SU-DHL-6 (cell line): ENCODE data around the gene GXYLT2.

Experiments
- H2AFZ ChIP-seq: fragments of 200-600 bp; sonication (generic); 2 replicates; pipeline ENCODE4 v1.6.1; 2014; ENCODE audit warnings: low read depth, mild to moderate bottlenecking, moderate library complexity, mixed read lengths, antibody characterized with exemption, low read length; ENCODE audit not compliant: severe bottlenecking
- H3F3A ChIP-seq: fragments of 200-600 bp; shearing (Covaris generic); 2 replicates; pipeline ENCODE4 v1.6.0; 2016; ENCODE audit warnings: antibody characterized with exemption, mild to moderate bottlenecking; ENCODE audit not compliant: insufficient read depth
- H3K27ac ChIP-seq: fragments of 200-600 bp; sonication (generic); 2 replicates; pipeline ENCODE4 v1.5.1; 2016; ENCODE audit warnings: low read depth, mild to moderate bottlenecking, low read length, moderate library complexity, mixed read lengths
- H3K27me3 ChIP-seq: fragments of 200-600 bp; sonication (generic), shearing (Covaris generic); 2 replicates; pipeline ENCODE4 v1.6.0; 2014; ENCODE audit warnings: mild to moderate bottlenecking, low read length
- H3K36me3 ChIP-seq: fragments of 200-600 bp; sonication (generic); 2 replicates; pipeline ENCODE4 v1.6.1; 2014; ENCODE audit warnings: mild to moderate bottlenecking, low read length, mixed read lengths
- H3K4me2 ChIP-seq: fragments of 300-600, 200-600 bp; shearing (Covaris generic), sonication (generic); 2 replicates; pipeline ENCODE4 v1.6.0; 2014; ENCODE audit warnings: low read length, low read depth, mild to moderate bottlenecking; ENCODE audit not compliant: poor library complexity, severe bottlenecking
- H3K4me3 ChIP-seq: fragments of 200-600 bp; sonication (generic); 2 replicates; pipeline ENCODE4 v1.5.1; 2014; ENCODE audit warnings: antibody characterized with exemption, low read length, mild to moderate bottlenecking, mixed read lengths; ENCODE audit not compliant: insufficient read depth, poor library complexity, severe bottlenecking
- H3K79me2 ChIP-seq: fragments of 200-600 bp; sonication (generic); 2 replicates; pipeline ENCODE4 v1.6.1; 2014; ENCODE audit warnings: mild to moderate bottlenecking, low read length, moderate library complexity; ENCODE audit not compliant: insufficient read depth
- H3K9ac ChIP-seq: fragments of 200-600 bp; sonication (generic); 2 replicates; pipeline ENCODE4 v1.7.0; 2014; ENCODE audit warnings: mild to moderate bottlenecking, low read length
- H3K9me2 ChIP-seq: fragments of 200-600 bp; sonication (generic); replicated peaks from 2 replicates; pipeline ENCODE4 v1.6.1; 2014; ENCODE audit warnings: low read length; ENCODE audit not compliant: insufficient read depth
- H3K9me3 ChIP-seq: fragments of 200-600 bp; sonication (generic); 2 replicates; pipeline ENCODE4 v1.6.1; 2014; ENCODE audit warnings: low read length, mixed read lengths; ENCODE audit not compliant: insufficient read depth
- H4K20me1 ChIP-seq: fragments of 200-600 bp; sonication (generic); 2 replicates; pipeline ENCODE4 v1.6.1; 2014; ENCODE audit warnings: low read depth, mild to moderate bottlenecking, antibody characterized with exemption, low read length, moderate library complexity, mixed read lengths
- EZH2phosphoT487 ChIP-seq: fragments of 200-600 bp; sonication (generic), shearing (Covaris generic); conservative IDR thresholded peaks from 2 replicates; pipeline ENCODE4 v1.6.1; 2018; ENCODE audit warnings: mild to moderate bottlenecking, antibody characterized with exemption, low read length, moderate library complexity, mixed read lengths
- TF ChIP-seq, protein P1 (sequence below): fragments of 200-600 bp; sonication (generic); IDR thresholded peaks from one replicate; pipeline ENCODE4 v1.5.1; 2017; ENCODE audit warnings: antibody characterized with exemption, mild to moderate bottlenecking, low read length, moderate library complexity; ENCODE audit not compliant: insufficient read depth, poor library complexity, severe bottlenecking

Gene GXYLT2

DNA sequence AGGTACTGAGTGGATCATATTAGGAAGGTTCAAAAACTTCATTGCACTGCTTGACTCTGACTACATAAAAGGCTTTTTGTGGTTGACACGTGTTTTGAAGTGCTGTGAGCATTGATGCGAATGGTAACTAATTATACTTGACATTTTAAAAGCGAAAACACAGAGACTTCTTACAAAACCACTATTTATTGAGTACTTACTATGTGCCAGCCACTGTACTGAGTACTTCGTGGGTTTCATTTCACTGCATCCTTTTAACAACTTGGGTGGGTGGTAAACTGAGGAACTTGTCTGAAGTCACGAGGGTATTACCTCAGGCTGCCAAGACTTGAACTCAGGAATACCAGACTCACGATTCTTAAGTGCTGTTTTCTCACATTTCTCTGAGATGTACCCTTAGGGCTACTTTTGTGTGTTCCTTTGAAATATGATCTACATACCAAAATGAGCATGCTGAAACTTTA lies 63.4 kb downstream of the GXYLT2 start:
- Histone ChIP-seq H3K79me2 (no peaks in the 10 kb centered on the region), H3K4me3 (no peak overlapping the region), H3K9me3 (no peaks in the 10 kb centered on the region)

DNA sequence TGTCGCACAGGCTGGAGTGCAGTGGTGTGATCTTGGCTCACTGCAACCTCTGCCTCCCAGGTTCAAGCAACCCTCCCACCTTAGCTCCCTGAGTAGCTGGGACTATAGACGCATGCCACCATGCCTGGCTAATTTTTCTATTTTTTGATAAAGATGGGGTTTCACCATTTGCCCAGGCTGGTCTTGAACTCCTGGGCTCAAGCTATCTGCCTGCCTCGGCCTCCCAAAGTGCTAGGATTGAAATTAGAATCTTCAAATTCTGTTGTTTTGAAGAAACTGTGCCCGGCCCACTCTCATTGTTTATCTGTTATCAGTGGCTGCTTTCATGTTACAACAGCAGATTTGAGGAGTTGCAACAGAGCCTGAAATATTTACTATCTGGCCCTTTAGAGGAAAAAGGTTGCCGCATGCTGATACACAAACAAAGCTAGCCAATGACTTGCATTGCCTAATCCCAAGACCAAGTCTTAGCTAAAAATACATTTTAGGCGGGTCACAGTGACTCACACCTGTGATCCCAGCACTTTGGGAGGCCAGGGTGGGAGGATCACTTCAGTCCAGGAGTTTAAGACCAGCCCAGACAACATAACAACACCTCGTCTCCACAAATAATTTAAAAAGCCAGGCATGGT lies 65.6 kb downstream of the GXYLT2 start:
- Histone ChIP-seq H2AFZ (no peak overlapping the region), H3K9me2 (no peaks in the 10 kb centered on the region), H3K9me3 (no peaks in the 10 kb centered on the region), H3K27me3 (no peaks in the 10 kb centered on the region), H3K27ac (no peak overlapping the region), H3K4me3 (no peak overlapping the region), H3K36me3 (no peaks in the 10 kb centered on the region), H3K4me2 (no peak overlapping the region), H3K9ac (no peak overlapping the region), H3K79me2 (no peaks in the 10 kb centered on the region), H3F3A (no peaks in the 10 kb centered on the region), H4K20me1 (no peaks in the 10 kb centered on the region)
- TF ChIP-seq, protein P1, sequence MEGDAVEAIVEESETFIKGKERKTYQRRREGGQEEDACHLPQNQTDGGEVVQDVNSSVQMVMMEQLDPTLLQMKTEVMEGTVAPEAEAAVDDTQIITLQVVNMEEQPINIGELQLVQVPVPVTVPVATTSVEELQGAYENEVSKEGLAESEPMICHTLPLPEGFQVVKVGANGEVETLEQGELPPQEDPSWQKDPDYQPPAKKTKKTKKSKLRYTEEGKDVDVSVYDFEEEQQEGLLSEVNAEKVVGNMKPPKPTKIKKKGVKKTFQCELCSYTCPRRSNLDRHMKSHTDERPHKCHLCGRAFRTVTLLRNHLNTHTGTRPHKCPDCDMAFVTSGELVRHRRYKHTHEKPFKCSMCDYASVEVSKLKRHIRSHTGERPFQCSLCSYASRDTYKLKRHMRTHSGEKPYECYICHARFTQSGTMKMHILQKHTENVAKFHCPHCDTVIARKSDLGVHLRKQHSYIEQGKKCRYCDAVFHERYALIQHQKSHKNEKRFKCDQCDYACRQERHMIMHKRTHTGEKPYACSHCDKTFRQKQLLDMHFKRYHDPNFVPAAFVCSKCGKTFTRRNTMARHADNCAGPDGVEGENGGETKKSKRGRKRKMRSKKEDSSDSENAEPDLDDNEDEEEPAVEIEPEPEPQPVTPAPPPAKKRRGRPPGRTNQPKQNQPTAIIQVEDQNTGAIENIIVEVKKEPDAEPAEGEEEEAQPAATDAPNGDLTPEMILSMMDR = no peak
- no peak for TF ChIP-seq EZH2phosphoT487

More for the DNA sequence above, 63.4 kb downstream of the GXYLT2 start:
- Histone ChIP-seq H3F3A (no peaks in the 10 kb centered on the region), H2AFZ (no peak overlapping the region), H3K9me2 (no peaks in the 10 kb centered on the region), H3K27me3 (no peaks in the 10 kb centered on the region), H4K20me1 (no peaks in the 10 kb centered on the region), H3K9ac (no peak overlapping the region), H3K36me3 (no peaks in the 10 kb centered on the region), H3K27ac (no peak overlapping the region), H3K4me2 (no peak overlapping the region)
- TF ChIP-seq, protein P1 = no peak
- TF ChIP-seq EZH2phosphoT487 = no peak

DNA sequence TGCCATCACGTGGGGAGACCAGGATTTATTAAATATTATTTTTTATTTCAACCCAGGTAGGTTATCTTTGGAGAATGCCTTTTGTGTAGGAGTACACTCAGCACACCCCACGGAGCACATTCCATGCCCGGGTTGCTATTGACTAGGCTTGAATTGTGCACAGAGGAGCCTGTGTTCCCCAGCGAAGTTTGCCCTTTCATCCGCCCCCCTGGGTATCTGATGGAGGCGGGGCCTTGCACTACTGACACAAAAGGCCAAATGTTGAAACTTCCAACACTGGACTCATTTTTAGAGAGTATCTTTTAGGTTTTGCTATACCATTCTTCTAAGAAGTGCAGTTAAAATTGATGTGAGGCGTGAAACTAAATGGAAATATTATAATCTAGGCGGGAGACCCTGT lies 69.5 kb downstream of the GXYLT2 start:
- H3K4me2 ChIP-seq = no peak overlapping the region
- no peaks in the 10 kb centered on the region for H3F3A ChIP-seq
- no peaks in the 10 kb centered on the region for H3K9me3 ChIP-seq

More for the DNA sequence above, 69.5 kb downstream of the GXYLT2 start:
- Histone ChIP-seq H3K36me3 (no peaks in the 10 kb centered on the region), H3K27ac (no peak overlapping the region), H3K4me3 (no peak overlapping the region), H4K20me1 (no peaks in the 10 kb centered on the region), H2AFZ (no peak overlapping the region), H3K9ac (no peak overlapping the region), H3K27me3 (no peaks in the 10 kb centered on the region), H3K79me2 (no peaks in the 10 kb centered on the region), H3K9me2 (no peaks in the 10 kb centered on the region)
- no peak for TF ChIP-seq EZH2phosphoT487
- TF ChIP-seq, protein P1 = no peak
